HepG2 (cell line): ENCODE measurements around the gene RBPJ. TPM values are rescaled to one million over a fixed set of nuclear protein-coding genes. Genes with fewer than 3 reads are reported as not detected.
A peak's percentile ranks its signal among the peaks of the same experiment; 100 is the strongest.

ENCODE experiments used
- ATAC-seq: fragments of 200-7000 bp; cut with Tn5 transposase; 3 replicates; pipeline ENCODE4 v1.9.1; 2020; ENCODE audit warnings: mild to moderate bottlenecking, moderate library complexity
- BruUV-seq: library from RNA; stranded (reverse); fragments of 400-500 nt; replicated peaks from 2 replicates; lab custom pipeline; 2021; lab: Mats Ljungman, UMichigan
- CTCF ChIA-PET: fragments of 300-600 bp; formaldehyde crosslinking; extraction: SDS; loops from one replicate; lab custom pipeline; 2021; ENCODE audit warnings: low total read pairs, inconsistent platforms, low intra/inter-chr PET ratio; lab: Yijun Ruan, JAX
- POLR2A ChIA-PET: fragments of 350-600 bp; sonication (Branson Sonifier 250); formaldehyde crosslinking; loops from one replicate; lab custom pipeline; 2020; ENCODE audit warnings: antibody characterized with exemption, inconsistent platforms; lab: Yijun Ruan, JAX
- DNase-seq: peaks from one replicate; pipeline ENCODE4 v3.0.0-alpha.2; 2015; ENCODE audit warnings: low spot score
- FAIRE-seq: peaks from 3 replicates; lab custom pipeline; 2011; peaks lifted over from hg19 to GRCh38; lab: Jason Lieb, UNC
- H2AFZ ChIP-seq: one replicate; pipeline ENCODE4 v1.6.1; 2011; ENCODE audit warnings: low read length, inconsistent platforms
- H3K27ac ChIP-seq: fragments of 300-600 bp; 3 replicates; pipeline ENCODE4 v1.8.0; 2011; ENCODE audit warnings: mixed run types, mild to moderate bottlenecking, mixed read lengths, low read length, inconsistent platforms; ENCODE audit not compliant: insufficient read depth; ENCODE audit errors: extremely low read length
- H3K27me3 ChIP-seq, 2 experiments: fragments of 200-600 bp in 1 of 2; 2 replicates in 1 of 2; 3 replicates in 1 of 2; pipeline versions ENCODE4 v1.6.0 to v1.8.0; 2011; ENCODE audit warnings: low read length in 2 of 2, mild to moderate bottlenecking in 2 of 2, moderate library complexity in 2 of 2, inconsistent platforms in 1 of 2; ENCODE audit not compliant: insufficient read depth in 2 of 2, control insufficient read depth in 1 of 2
- H3K36me3 ChIP-seq, 2 experiments: fragments of 200-600 bp in 1 of 2; replicated peaks in 1 of 2; 2 replicates in 1 of 2; 3 replicates in 1 of 2; pipeline versions ENCODE4 v1.5.1 to v1.8.0; 2011; ENCODE audit warnings: low read length in 2 of 2, inconsistent platforms in 1 of 2; ENCODE audit not compliant: insufficient read depth in 2 of 2, control insufficient read depth in 1 of 2
- H3K4me1 ChIP-seq: 2 replicates; pipeline ENCODE4 v1.5.1; 2012; ENCODE audit warnings: low read length, inconsistent platforms; ENCODE audit not compliant: insufficient read depth
- H3K4me2 ChIP-seq: 2 replicates; pipeline ENCODE4 v1.6.0; 2011; ENCODE audit warnings: low read depth, low read length, inconsistent platforms
- H3K4me3 ChIP-seq, 3 experiments: fragments of 200-600 bp in 1 of 3; sonication (generic), shearing (Covaris generic) in 1 of 3; replicated peaks in 1 of 3; 2 replicates each; pipeline ENCODE4 v1.5.1; 2011 to 2016; ENCODE audit warnings: low read length in 3 of 3, inconsistent platforms in 2 of 3, low read depth in 2 of 3, mild to moderate bottlenecking in 2 of 3, control low read depth in 1 of 3, mixed read lengths in 1 of 3; ENCODE audit not compliant: insufficient read depth in 1 of 3
- H3K79me2 ChIP-seq: one replicate; pipeline ENCODE4 v1.6.1; 2011; ENCODE audit warnings: low read length, inconsistent platforms; ENCODE audit not compliant: insufficient read depth
- H3K9ac ChIP-seq: 2 replicates; pipeline ENCODE4 v1.6.0; 2011; ENCODE audit warnings: mild to moderate bottlenecking, low read depth, low read length, inconsistent platforms; ENCODE audit not compliant: insufficient read depth
- H3K9me3 ChIP-seq: 2 replicates; pipeline ENCODE4 v1.5.1; 2012; ENCODE audit warnings: mild to moderate bottlenecking, low read length
- H4K20me1 ChIP-seq: 2 replicates; pipeline ENCODE4 v1.6.0; 2011; ENCODE audit warnings: inconsistent platforms, mild to moderate bottlenecking, low read length, moderate library complexity; ENCODE audit not compliant: insufficient read depth
- ARNTL ChIP-seq: sonication (generic); formaldehyde crosslinking; IDR thresholded peaks from 2 replicates; pipeline ENCODE4 v1.4.0; 2020; ENCODE audit warnings: mild to moderate bottlenecking, missing genetic modification reagents
- CSRNP2 ChIP-seq: sonication (generic); formaldehyde crosslinking; conservative IDR thresholded peaks from 2 replicates; pipeline ENCODE4 v1.8.0; 2022; ENCODE audit warnings: low read depth, missing genetic modification reagents
- KAT7 ChIP-seq: IDR thresholded peaks from 2 replicates; pipeline ENCODE4 v1.6.1; 2018; ENCODE audit warnings: borderline replicate concordance, missing compliant biosample characterization
- KAT8 ChIP-seq: IDR thresholded peaks from 2 replicates; pipeline ENCODE4 v1.6.1; 2016; ENCODE audit warnings: missing genetic modification reagents, missing compliant biosample characterization
- SALL1 ChIP-seq: sonication (generic); formaldehyde crosslinking; IDR thresholded peaks from 2 replicates; pipeline ENCODE4 v1.8.0; 2022; ENCODE audit warnings: mild to moderate bottlenecking, missing genetic modification reagents
- TRAFD1 ChIP-seq: sonication (generic); formaldehyde crosslinking; IDR thresholded peaks from 2 replicates; pipeline ENCODE4 v1.5.1; 2020; ENCODE audit warnings: missing genetic modification reagents, mild to moderate bottlenecking, borderline replicate concordance
- U2AF1 ChIP-seq: fragments of 200-400 bp; formaldehyde crosslinking; optimal IDR thresholded peaks from 2 replicates; pipeline ENCODE3; 2017; ENCODE audit warnings: mild to moderate bottlenecking, low read depth, low read length
- YEATS4 ChIP-seq: sonication (generic); formaldehyde crosslinking; IDR thresholded peaks from 2 replicates; pipeline ENCODE4 v1.4.0; 2020; ENCODE audit warnings: missing genetic modification reagents, borderline replicate concordance
- ZMYM2 ChIP-seq: sonication (generic); formaldehyde crosslinking; IDR thresholded peaks from 2 replicates; pipeline ENCODE4 v1.8.0; 2022; ENCODE audit warnings: mild to moderate bottlenecking, missing genetic modification reagents
- ZNF17 ChIP-seq: sonication (generic); formaldehyde crosslinking; IDR thresholded peaks from 2 replicates; pipeline ENCODE4 v1.5.0; 2020; ENCODE audit warnings: mild to moderate bottlenecking, missing genetic modification reagents
- ZNF318 ChIP-seq: sonication (generic); formaldehyde crosslinking; IDR thresholded peaks from 2 replicates; pipeline ENCODE4 v1.4.0; 2020; ENCODE audit warnings: mild to moderate bottlenecking, missing genetic modification reagents
- WGBS: methylation state at CpG from one replicate; pipeline ENCODE4 v1.1.6; 2017; ENCODE audit warnings: low lambda C conversion rate; 5-methylcytosine and 5-hydroxymethylcytosine counted together
- in situ Hi-C: cut with HindIII; loops from 2 replicates; pipeline ENCODE4 v1.10.0; 2017; ENCODE audit warnings: low pct_unique_long_range_greater_than_20kb; ENCODE audit not compliant: extremely low pct_ligation_motif_present
- intact Hi-C: fragments of 100-400 bp; cut with micrococcal nuclease; formaldehyde crosslinking; loops from one replicate; pipeline ENCODE4 v1.10.0; 2022; ENCODE audit not compliant: unreplicated experiment
- polyA plus RNA-seq, 8 experiments: library from polyadenylated mRNA; depleted of rRNA in 3 of 8; stranded (reverse) in 7 of 8; unstranded in 1 of 8; fragments of >200 nt; fragmentation: Illumina TruSeq in 4 of 8; extraction: Trizol in 4 of 8; gene quantifications; 2 replicates each; pipeline versions ENCODE4 v1.2.1 to v1.2.3, GENCODE V29; 2011 to 2016; ENCODE audit warnings: low read depth in 4 of 8, missing spikeins in 1 of 8, mixed read lengths in 1 of 8; ENCODE audit not compliant: insufficient read depth in 1 of 8
- total RNA-seq, 5 experiments: library from RNA; depleted of rRNA; stranded (reverse); fragments of >200 nt; fragmentation: Illumina TruSeq; extraction: Trizol; gene quantifications; 2 replicates each; pipeline ENCODE4 v1.2.3, GENCODE V29; 2016; ENCODE audit warnings: low read depth in 1 of 5

The RBPJ gene
- total and polyA plus RNA-seq, 2 of the 13 experiments (the other 11 are each of a cell fraction or from before 2014, with no cell fraction given), result 25.9 to 33.2 TPM

- no peak for TF ChIP-seq ZNF318 (CRISPR knock-in tag)
- no peak for TF ChIP-seq ZMYM2
Measured at GRCh38 chr4:26317766-26318165, 3.0 kb upstream of the RBPJ start (continued).

GRCh38 chr4:26319467-26319948 is 1.3 kb upstream of the RBPJ start:
- peaks cover 33% of the 10 kb centered on the region for H3K4me1 ChIP-seq
- no peaks in the 10 kb centered on the region; the same call in 1 of the 2 replicates for H3K9me3 ChIP-seq
- peak; percentile 94 for FAIRE-seq
- peak overlapping the region; percentile 98 for H3K27ac ChIP-seq
- H3K27me3 ChIP-seq, result no peaks in the 10 kb centered on the region; a peak in 1 of 5 replicates
- ChIA-PET CTCF (no interaction called here), POLR2A (interaction anchor here (1.5 kb wide), 2 partner anchors 11 to 53 kb away, joined by 5 to 6 read pairs; no protein-coding TSS in a partner anchor)
- WGBS, result 0% methylated on average over 14 of the region's 43 CpGs
- peaks cover 37% of the 10 kb centered on the region for H3K79me2 ChIP-seq
- H3K9ac ChIP-seq, result peak overlapping the region; percentile 83
- peak; percentile 98 for DNase-seq
- intact Hi-C loops, result loop anchor here (2.0 kb wide), 1 partner anchor 401 kb away; no protein-coding TSS in a partner anchor
- peak overlapping the region; percentile 84 for H3K4me2 ChIP-seq
- H3K4me3 ChIP-seq, result peak overlapping the region; percentile 77 to 88 (median 78)
- in situ Hi-C loops, result no loop called here
- H3K36me3 ChIP-seq, result no peaks in the 10 kb centered on the region
- H4K20me1 ChIP-seq, result peaks cover 28% of the 10 kb centered on the region
- peak; percentile 88 for ATAC-seq
- no TSS peak for BruUV-seq
- H2AFZ ChIP-seq, result no peak overlapping the region
- TF ChIP-seq ARNTL, result peak; percentile 49; the same call in 1 of the 2 replicates
- TF ChIP-seq SALL1 (CRISPR knock-in tag), result peak; percentile 61
- no peak for TF ChIP-seq CSRNP2
- TF ChIP-seq U2AF1, result no peak
- no peak for TF ChIP-seq KAT7 (CRISPR knock-in tag)
- TF ChIP-seq ZNF17 (CRISPR knock-in tag), result no peak
- no peak for TF ChIP-seq TRAFD1 (CRISPR knock-in tag)
- no peak; the same call in 1 of the 2 replicates for TF ChIP-seq YEATS4 (CRISPR knock-in tag)
- TF ChIP-seq KAT8, result peak; percentile 63
